HCT116 (cell line): ENCODE measurements around the gene PARVG.

Experiments used
- CEBPB ChIP-seq: IDR thresholded peaks from 2 replicates; pipeline ENCODE4 v1.6.1; 2012; ENCODE audit warnings: low read depth
- CTCF ChIP-seq, 3 experiments: fragments of 200-600 bp in 1 of 3; sonication (generic) in 1 of 3; IDR thresholded peaks in 2 of 3; conservative IDR thresholded peaks in 1 of 3; 2 replicates each; pipeline ENCODE4 v1.5.1; 2012 to 2017; ENCODE audit warnings: low read depth in 2 of 3, low read length in 2 of 3, antibody characterized with exemption in 1 of 3, borderline replicate concordance in 1 of 3, control low read depth in 1 of 3, mild to moderate bottlenecking in 1 of 3, mixed read lengths in 1 of 3, mixed run types in 1 of 3, moderate library complexity in 1 of 3; ENCODE audit not compliant: insufficient read depth in 1 of 3
- EZH2 ChIP-seq: fragments of 200-600 bp; sonication (generic); IDR thresholded peaks from 2 replicates; pipeline ENCODE4 v1.6.1; 2017; ENCODE audit warnings: antibody characterized with exemption, mixed run types
- JUND ChIP-seq: IDR thresholded peaks from 2 replicates; pipeline ENCODE4 v1.6.1; 2012
- MAX ChIP-seq: IDR thresholded peaks from 2 replicates; pipeline ENCODE4 v1.6.1; 2012
- POLR2AphosphoS5 ChIP-seq: IDR thresholded peaks from 2 replicates; pipeline ENCODE4 v1.6.1; 2011; ENCODE audit warnings: mild to moderate bottlenecking, low read depth, low read length, moderate library complexity
- REST ChIP-seq: IDR thresholded peaks from 2 replicates; pipeline ENCODE4 v1.6.1; 2012; ENCODE audit warnings: low read depth
- SP1 ChIP-seq: IDR thresholded peaks from 2 replicates; pipeline ENCODE4 v1.6.1; 2012; ENCODE audit warnings: low read depth
- SRF ChIP-seq: IDR thresholded peaks from 2 replicates; pipeline ENCODE4 v1.6.1; 2012; ENCODE audit warnings: low read depth
- TCF7L2 ChIP-seq: IDR thresholded peaks from 2 replicates; pipeline ENCODE4 v1.7.0; 2011; ENCODE audit warnings: borderline replicate concordance, inconsistent platforms; ENCODE audit not compliant: insufficient read depth, insufficient read length; ENCODE audit errors: extremely low read depth
- ZNF274 ChIP-seq: fragments of 200-500 bp; sonication (Bioruptor generic); IDR thresholded peaks from 2 replicates; pipeline ENCODE4 v1.6.1; 2014; ENCODE audit warnings: mild to moderate bottlenecking, low read depth, low read length, inconsistent platforms

GRCh38 chr22:44165286-44165874, 15.3 kb upstream of the PARVG start:
- TF ChIP-seq MAX (no peak), ZNF274 (no peak), EZH2 (no peak), REST (no peak), CTCF (IDR thresholded peaks at IDR 0.05 in 2 of 3, conservative IDR thresholded peaks at IDR 0.05 in 1 of 3; ENCODE audit: borderline replicate concordance in 1 of 3, insufficient read depth in 1 of 3, low read depth in 2 of 3, low read length in 2 of 3) (no peak), TCF7L2 (no peak), SP1 (no peak), CEBPB (no peak), JUND (no peak), POLR2AphosphoS5 (no peak), SRF (no peak)
